Kidney tubule cell (primary cell): ENCODE measurements around the gene LRFN3.
A peak's percentile ranks its signal among the peaks of the same experiment; 100 is the strongest.
"Not testable (repeated sequence)": the region's sequence is repeated elsewhere in the genome, so short reads cannot be mapped to it uniquely, and the experiment has no call there.

ENCODE experiments used
- DNase-seq: peaks from one replicate; pipeline ENCODE4 v3.0.0-alpha.2; 2018; ENCODE audit warnings: low spot score

Gene LRFN3, protein sequence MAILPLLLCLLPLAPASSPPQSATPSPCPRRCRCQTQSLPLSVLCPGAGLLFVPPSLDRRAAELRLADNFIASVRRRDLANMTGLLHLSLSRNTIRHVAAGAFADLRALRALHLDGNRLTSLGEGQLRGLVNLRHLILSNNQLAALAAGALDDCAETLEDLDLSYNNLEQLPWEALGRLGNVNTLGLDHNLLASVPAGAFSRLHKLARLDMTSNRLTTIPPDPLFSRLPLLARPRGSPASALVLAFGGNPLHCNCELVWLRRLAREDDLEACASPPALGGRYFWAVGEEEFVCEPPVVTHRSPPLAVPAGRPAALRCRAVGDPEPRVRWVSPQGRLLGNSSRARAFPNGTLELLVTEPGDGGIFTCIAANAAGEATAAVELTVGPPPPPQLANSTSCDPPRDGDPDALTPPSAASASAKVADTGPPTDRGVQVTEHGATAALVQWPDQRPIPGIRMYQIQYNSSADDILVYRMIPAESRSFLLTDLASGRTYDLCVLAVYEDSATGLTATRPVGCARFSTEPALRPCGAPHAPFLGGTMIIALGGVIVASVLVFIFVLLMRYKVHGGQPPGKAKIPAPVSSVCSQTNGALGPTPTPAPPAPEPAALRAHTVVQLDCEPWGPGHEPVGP

GRCh38 chr19:35935911-35936737 is at the start of gene LRFN3:
TSS of gene LRFN3 (plus strand) at chr19:35936374. CDS start at chr19:35939426, 3,052 bp downstream.
- DNase-seq: peak; percentile 71

DNA sequence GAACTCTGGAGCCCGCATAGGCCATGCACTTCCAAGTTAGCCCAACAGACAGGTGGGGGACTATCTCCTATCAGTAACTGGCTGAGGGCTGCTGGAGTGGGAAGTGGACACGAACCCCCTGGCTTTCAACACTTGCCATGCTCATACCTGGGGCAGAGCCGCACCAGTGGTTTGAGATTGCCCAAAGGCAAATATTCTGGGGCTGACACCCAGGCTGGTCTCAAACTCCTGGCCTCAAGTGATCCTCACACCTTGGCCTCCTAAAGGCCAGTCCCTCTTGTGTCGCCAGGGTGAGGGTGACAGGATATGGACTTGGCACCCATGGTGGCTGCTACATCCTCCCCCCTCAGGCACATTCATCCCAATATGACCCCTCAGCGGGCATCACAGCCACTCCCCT is 49.0 kb upstream of the LRFN3 start:
- DNase-seq: no peak

- DNase-seq: no peak
Measured at GRCh38 chr19:35888398-35888797, 47.8 kb upstream of the LRFN3 start.

DNA sequence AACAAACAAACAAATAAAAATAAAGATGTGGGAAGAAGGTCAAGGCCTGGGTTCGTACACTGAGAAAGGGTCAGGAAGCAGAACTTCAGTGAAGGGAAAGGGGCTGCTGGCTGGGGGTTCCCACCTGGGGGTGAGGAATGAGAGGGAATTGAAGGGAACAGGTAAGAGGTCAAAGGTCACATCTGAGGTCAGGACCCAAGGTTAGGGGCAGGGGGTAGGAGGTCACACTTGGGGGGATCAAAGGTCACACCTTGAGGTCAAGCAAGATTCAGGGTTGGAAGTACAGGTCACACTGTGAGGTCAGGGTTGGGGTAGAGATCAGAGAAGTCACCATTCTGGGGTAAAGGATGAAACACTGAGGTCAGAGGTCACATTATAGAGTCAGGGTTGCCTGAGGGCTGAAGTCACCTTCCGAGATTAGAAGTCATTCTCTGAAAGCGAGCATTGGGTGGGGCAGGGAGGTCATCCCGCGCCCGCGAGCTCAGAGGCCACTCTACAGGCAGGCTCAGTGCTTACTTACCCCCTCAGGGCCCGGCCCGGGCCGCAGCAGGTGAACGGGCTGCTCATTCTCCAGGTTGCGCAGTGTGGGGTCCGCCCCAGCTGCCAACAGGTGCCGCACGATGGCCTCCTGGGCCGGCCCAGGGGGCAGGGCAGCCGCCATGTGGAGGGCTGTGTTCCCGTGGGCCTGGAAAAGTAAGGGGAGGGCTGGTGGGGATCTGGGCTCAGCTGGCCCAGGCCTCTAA is 46.6 kb upstream of the LRFN3 start:
- DNase-seq: no peak

- DNase-seq: no peak
Measured at GRCh38 chr19:35890113-35890650, 46.0 kb upstream of the LRFN3 start.

DNA sequence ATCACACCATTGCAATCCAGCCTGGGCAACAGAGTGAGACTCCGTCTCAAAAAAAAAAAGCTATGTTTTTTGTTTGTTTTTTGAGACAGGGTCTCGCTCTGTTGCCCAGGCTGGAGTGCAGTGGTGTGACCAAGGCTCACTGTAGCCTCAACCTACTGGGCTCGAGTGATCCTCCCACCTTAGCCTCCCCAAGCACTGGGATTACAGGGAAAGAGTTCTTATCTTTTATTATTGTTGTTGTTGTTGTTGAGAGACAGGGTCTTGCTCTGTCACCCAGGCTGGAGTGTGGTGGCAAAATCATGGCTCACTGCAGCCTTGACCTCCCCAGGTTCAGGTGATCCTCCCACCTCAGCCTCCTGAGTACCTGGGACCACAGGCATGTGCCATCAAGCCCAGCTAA is 44.4 kb upstream of the LRFN3 start:
- not testable (repeated sequence) for DNase-seq

DNA sequence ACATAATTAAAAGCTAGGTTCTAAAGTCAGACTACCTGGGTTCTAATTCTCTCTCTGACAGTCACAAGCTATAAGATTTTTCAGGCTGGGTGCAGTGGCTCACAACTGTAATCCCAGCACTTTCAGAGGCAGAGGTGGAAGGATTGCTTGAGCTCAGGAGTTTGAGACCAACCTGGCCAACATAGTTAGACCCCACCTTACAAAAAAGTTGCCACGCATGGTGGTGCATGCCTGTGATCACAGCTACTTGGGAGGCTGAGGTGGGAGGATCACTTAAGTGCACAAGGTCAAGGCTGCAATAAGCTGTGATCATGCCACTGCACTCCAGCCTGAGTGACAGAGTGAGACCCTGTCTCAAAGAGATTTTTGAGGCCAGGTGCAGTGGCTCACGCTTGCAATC is 41.8 kb upstream of the LRFN3 start:
- DNase-seq: no peak

DNA sequence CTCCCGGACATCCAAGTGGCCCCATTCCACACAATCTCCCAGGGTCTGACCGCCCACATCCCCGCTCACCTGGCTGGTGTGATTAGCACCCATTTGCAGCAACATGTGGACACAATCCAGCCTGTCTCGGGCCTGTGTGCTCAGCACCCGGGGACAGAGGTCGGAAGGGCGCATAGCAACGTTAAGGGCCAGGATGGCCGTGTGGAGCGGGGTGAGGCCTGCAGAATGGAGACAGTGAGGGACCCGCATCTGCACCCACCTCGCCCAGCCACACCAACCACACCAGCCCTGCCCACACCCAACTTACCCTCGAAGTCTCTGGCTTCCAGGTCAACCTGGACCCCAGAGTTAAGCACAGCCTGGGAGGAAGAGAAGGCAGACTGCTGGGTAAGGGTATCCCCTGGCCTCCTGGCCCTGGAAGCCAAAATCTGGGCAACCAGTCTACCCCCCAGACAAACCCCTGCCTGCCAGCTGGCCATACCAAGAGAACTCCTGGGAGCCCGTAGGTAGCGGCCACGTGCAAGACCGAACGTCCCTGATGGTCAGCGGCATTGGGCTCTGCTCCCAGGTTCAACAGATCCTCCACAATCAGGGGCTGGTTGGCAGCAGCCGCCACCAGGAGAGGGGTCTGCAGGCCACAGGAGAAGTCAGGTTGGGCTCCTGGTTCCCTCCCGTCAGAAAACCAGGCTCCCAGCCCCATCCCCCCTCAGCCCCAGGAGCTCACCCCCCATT is 40.1 kb upstream of the LRFN3 start:
- no peak for DNase-seq

DNA sequence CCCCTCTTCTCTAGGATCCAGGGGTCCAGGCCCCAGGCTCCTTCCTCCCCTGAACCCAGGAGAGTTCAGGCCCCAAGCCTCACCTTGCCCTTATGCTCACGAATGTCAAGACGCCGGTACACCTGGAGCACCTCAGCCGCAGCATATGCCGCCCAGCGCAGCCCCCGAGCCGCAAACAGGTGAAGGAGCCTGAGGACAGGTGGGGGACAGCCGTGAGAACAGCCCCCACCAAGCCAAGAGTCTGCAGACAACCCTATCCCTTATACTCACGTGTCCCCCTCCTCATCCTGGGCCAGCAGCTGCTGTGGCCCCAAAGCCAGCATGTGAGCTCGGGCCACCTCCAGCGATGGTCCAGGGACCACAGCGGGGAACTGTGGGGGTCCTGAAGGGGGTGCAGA is 39.5 kb upstream of the LRFN3 start:
- no peak for DNase-seq

DNA sequence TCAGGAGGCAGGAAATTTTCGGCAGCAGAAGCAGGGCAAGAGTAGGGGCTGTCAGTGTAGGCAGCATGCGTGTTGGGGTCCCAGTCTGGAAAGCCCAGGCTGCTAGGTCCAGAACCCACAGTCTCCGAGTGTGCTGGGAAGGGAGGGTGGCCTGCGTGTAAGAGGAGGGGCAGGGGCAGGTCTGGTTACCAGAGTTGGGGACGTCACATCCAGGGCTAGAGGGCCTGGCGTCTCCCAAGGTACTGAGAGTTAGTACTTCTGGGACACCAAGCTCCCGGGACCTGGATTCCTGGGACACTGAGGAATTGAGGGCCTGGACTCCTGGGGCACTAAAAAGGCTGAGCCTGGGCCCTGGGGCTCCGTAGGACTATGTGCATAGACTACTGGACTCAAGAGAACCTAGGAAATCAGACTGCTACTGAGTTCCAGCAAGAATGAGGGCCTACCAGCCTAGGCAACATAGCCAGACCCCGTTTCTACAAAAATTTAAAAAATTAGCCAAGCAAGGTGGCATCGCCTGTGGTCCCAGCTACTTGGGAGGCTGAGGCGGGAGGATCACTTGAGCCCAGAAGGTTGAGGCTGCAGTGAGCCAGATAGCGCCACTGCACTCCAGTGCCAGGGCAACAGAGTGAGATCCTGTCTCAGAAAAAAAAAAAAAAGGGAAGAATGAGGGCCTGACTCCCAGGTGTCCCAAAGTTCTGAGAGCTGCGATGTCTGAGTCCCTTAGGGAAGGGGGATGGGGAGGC is 38.3 kb upstream of the LRFN3 start:
- no peak for DNase-seq

DNA sequence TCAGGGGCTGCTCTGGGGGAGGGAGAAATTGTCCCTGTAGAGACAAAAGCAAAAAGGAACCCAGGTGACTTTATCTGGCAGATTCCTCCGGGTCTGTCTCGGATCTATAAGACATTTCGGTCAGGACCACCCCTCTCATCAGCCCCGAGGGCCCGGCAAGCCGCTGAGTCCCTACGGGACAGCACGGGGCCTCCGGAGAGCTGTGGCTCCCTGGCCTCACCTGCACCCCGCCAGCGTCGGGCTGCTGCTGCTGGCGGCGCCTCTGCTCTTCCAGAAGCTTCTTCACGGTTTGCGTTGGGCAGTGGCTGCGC is 37.7 kb upstream of the LRFN3 start:
- DNase-seq: no peak

- DNase-seq: peak; percentile 92
Measured at GRCh38 chr19:35899547-35900214, 36.5 kb upstream of the LRFN3 start.

DNA sequence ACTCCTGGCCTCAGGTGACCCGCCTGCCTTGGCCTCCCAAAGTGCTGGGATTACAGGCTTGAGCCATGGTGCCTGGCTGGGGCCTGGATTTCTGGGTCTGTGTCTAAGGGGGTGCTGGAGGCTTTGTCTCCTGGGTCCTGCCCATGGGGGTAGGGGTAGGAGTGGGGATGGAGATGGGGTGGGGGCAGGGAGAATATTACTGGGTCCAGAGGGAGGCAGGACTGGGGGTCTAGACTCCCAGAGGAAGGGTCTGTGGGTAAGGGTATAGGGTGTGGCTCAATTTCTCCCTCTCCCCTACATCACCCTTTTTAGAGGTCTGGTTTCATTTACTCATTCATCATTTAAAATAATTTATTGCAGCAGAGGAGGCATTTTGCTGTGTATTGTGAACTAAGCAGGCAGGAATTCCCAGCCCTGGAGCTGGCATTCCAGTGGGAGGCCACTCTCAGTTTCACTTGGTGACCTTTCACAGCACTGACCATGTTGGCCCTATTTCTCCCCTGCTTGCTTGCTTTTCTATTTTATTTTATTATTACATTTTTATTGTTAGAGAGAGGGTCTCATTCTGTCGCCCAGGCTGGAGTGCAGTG is 35.0 kb upstream of the LRFN3 start:
- DNase-seq: peak; percentile 77

DNA sequence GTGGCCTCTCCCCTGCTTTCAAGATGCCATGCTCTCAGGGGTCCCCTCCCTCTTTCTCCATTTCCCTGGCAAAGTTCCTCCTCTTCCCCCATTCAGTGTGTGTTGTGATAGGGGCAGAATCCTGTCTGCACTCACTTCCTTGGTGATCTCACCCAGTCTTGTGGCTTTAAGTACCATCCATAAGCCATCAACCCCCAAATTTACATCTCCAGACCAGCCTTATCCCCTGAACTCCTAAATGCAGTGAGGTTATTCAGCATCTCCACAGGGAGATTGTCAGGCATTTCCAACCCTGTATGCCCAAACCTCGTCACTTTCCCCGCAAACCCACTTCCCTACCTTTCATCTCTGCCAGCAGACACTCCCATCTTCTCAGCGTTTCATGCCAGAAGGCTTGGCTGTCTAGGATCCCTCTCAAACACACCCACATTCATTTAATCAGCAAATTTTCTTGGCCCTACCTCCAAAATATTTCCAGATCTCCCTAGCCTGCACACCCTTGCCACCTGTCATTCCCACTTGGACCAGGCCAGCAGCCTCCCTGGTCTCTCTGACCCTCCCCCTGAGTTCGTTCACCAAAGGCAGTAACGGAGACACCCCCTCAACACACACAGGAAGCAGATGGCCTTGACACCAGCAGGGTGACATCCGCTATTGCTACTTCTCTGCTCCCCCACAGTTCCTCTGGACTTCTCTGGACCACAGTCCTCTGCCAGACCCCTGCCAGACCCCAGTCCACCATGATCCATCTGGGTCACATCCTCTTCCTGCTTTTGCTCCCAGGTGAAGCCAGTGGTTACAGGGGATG is 34.1 kb upstream of the LRFN3 start, which contains the start of gene HCST:
TSS of gene HCST (plus strand) at position 676 of the 808 bp plus-strand sequence. CDS start at position 741, 65 bp downstream.
- DNase-seq: peak; percentile 61

GRCh38 chr19:35902870-35903475 is 33.2 kb upstream of the LRFN3 start:
- DNase-seq: no peak

- peak; percentile 92 for DNase-seq
Measured at GRCh38 chr19:35903550-35904179, 32.5 kb upstream of the LRFN3 start.

GRCh38 chr19:35904311-35905068 is 31.7 kb upstream of the LRFN3 start:
- no peak for DNase-seq
